GF-D8 (cell line): Measurements from ENCODE around the gene CDK2.
A peak's percentile ranks its signal among the peaks of the same experiment; 100 is the strongest.
"Not testable (repeated sequence)": the region's sequence is repeated elsewhere in the genome, so short reads cannot be mapped to it uniquely, and the experiment has no call there.

Experiments used
- DNase-seq: peaks from one replicate; lab custom pipeline; 2025; lab: John Stamatoyannopoulos, UW

The CDK2 gene

GRCh38 chr12:55966408-55967281 is at the start of gene CDK2:
Gene CDK2 (plus strand): TSS chr12:55966830. CDS start chr12:55967009, 179 bp downstream.
- peak; percentile 53 for DNase-seq

DNA sequence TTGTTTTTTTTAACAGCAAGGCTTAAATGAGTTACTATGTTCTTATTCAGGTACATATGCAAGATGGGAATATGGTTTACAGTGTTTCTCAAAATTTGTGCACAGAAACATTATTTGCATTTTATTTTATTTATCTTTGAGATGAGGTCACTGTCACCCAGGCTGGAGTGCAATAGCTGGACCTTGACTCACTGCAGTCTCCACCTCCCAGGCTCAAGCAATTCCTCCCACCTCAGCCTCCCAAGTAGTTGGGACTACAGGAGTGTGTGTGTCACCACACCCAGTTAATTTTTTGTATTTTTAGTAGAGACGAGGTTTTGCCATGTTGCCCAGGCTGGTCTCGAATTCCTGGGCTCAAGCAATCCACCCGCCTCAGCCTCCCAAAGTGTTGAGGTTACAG is 47.6 kb upstream of the CDK2 start:
- not testable (repeated sequence) for DNase-seq

DNA sequence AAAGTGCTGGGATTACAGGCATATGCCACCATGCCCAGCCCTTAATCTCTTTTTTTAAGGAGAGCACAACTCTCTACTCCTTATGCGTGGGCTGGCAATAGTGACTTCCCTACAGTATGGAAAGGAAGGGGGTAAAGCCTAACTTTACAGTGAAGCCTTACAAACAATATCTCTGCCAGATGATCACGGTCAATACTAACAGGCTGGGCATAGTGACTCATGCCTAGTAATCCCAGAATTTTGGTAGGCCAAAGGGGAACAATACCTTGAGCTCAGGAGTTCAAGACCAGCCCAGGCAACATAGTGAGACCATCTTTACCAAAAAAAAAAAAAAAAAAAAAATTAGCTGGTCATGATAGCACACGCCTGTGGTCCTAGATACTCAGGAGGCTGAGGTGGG is 44.5 kb upstream of the CDK2 start:
- DNase-seq = no peak

- not testable (repeated sequence) for DNase-seq
Observed at GRCh38 chr12:55923648-55924047, 43.0 kb upstream of the CDK2 start.

- DNase-seq = no peak
Observed at GRCh38 chr12:55925371-55925770, 41.3 kb upstream of the CDK2 start.

GRCh38 chr12:55925870-55926737 is 40.5 kb upstream of the CDK2 start:
- no peak for DNase-seq

DNA sequence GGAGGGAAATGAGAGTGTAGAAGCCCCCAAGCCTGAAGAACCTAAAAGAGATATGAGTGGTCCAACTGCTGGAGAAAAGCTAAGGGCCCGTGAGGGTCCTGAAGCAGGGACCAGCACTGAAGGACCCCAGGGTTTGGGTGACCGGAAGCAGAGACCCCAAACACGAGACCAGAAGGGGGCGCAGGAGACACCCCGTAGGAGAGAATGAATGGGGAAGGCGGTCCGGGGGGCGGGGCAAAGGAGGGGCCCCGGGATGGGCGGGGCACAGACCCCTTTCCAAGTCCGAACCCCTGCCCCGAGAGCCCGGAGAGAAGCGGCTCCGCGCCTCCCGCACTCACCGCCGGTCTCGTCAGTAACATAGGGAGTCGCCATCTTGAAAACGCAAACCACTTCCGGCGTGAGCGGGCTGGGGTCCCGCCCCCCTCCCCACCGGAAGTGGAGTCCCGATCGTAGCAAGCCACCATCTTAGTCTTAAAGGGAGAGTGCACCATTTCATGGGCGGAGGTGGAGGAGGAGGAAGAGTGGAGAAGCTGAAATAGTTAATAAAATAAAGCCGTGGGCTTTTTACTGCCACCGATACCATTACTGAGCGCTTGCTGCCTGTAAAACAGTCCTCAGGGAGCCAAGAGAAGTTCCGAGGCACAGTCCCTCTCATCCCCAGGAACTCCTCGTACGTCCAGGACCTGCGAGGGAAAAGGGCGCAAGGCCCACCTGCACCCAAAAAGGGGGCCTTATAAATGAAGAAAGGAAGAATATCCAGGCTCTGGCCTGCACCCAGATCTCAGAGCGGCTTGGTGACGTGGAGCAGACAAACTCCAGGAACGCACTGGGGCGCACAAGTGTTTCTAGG is 39.7 kb upstream of the CDK2 start:
- peak; percentile 90 for DNase-seq

GRCh38 chr12:55927588-55928502 is 38.8 kb upstream of the CDK2 start, which contains the start of gene PYM1:
Gene PYM1 (minus strand): TSS chr12:55927894. CDS start chr12:55927761, 133 bp downstream.
- peak; percentile 94 for DNase-seq

GRCh38 chr12:55929306-55929791 is 37.3 kb upstream of the CDK2 start:
- DNase-seq = peak; percentile 42

DNA sequence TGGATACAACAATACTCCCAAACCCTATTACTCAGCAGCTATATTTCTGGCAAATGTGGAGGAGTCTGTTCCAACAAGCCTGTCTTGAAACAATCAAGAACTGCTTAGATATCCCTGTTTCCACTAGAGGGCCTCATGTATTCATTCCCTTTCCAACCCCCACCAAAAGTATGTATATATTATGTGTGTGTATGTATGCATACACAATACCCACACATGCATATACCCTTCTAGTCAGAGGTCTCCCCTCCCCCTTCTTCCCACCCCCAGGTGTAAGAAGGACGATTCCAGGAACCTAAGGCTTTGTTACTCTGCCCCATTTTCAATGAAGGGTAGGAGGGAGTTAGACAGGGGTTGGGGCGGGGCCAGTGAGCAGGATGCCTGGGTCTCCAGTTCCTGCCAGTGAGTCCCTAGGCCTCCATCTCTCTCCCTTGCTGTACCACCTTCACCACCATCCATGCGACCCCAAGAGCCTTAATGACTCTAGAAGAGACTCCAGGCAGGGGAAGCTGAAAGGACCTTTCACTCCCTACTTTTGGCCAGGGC is 35.8 kb upstream of the CDK2 start, which contains the start of gene DGKA:
TSS of gene DGKA (plus strand) at position 392 of the 546 bp plus-strand sequence. CDS start 5,342 bp downstream, outside the sequence.
- DNase-seq = peak; percentile 52

GRCh38 chr12:55931317-55931779 is 35.3 kb upstream of the CDK2 start:
- no peak for DNase-seq

- DNase-seq = no peak
Observed at GRCh38 chr12:55931780-55932550, 34.7 kb upstream of the CDK2 start.

GRCh38 chr12:55932551-55932910 is 34.1 kb upstream of the CDK2 start:
- DNase-seq = peak; percentile 31

GRCh38 chr12:55933169-55933798 is 33.3 kb upstream of the CDK2 start:
- no peak for DNase-seq

DNA sequence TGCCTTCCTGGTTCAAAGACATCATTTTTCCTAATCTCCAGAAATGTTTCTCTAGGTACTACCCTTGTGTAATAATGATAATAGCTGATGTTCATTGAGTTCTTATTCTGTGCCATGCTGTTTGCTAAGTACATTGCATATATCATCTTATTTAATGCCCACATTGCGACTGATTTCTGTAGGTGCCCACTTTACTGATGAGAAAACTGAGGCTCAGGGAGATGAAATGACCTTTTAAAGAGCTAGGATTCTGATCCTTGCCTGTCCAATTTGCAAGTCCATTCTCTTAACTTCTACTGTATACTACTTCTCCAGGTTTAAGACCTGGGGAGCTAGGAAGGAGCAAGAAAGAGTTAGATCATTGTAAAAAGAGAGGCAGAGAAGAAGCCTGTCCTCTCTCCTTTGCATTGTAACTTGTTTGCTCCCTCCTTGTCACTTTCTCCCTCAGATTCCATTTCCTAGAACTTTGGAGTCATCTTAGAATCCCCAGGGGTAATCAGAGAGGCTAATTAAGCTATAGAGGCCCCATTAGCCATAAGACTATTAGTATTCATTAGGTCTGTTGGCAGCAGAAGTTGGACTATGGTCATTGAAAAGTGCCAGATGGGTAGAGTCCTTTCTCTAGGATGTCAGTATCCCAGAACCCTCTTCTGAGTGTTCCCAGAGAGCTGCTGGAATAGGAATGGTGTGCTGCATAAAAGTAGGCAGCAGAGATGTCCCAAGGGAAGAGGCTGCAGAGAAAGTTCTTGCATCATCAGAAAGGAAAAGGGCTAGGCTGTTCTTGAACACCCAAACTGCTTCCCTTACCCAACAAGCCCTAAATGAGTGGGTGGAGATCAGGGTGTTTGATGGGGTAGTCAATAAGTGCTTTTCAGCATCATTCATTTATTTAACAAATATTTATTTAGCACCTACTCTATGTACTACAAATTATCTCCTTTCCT is 32.6 kb upstream of the CDK2 start:
- DNase-seq = no peak

DNA sequence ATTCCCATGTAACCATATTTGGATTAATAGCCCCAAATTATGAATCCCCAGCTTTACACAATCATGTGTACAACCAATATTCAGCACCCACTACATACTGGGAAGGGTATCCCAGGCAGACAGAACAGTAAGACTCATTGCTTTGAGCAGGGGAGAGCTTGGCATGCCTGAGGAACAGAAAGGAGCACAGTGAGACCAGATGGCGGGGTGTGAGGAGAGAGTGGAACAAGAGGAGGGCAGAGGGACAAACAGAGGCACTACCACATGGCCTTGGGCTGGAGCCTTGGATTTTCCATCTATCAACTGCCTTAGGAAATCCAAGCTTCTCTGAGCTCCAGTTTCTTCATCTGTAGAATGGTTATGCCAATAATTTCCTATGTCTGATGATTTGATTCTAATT is 31.9 kb upstream of the CDK2 start:
- no peak for DNase-seq

DNA sequence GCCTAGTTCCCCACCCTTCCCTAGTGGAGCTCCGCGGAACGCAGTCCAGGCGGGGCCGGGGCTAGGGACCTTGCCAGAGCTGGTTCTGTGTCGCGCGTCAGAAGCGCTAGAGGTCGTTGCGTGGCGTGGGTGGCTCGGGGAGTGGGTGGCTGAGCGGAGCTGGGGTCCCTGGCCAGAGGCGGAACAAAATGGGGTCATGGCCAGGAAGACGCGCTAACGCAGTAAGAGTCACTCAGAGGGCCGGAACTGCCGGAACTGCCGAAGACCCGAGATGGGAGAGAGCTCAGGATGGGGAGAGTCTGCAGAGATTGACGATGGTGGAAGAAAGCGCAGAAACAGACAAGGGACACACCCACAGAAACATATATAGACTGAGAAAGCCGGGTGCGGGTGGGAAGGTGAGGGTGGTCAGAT is 30.9 kb upstream of the CDK2 start:
- DNase-seq = no peak

GRCh38 chr12:55937981-55938380 is 28.6 kb upstream of the CDK2 start:
- no peak for DNase-seq
